Astrocyte (in vitro differentiated cells and primary cell): Measurements from ENCODE around the gene TAP1.

ENCODE experiments used
- CTCF ChIP-seq: IDR thresholded peaks from 2 replicates; pipeline ENCODE4 v1.5.1; 2011; ENCODE audit warnings: low read depth, mild to moderate bottlenecking, inconsistent platforms, low read length, moderate library complexity; ENCODE audit not compliant: insufficient read depth
- EZH2 ChIP-seq: IDR thresholded peaks from 2 replicates; pipeline ENCODE4 v1.6.1; 2012; ENCODE audit warnings: mild to moderate bottlenecking, low read length, inconsistent platforms; ENCODE audit not compliant: insufficient read depth

GRCh38 chr6:32853541-32854375 lies at the start of gene TAP1, which contains the start of gene PSMB9:
- peak; percentile 41 for TF ChIP-seq CTCF
- no peak for TF ChIP-seq EZH2
